GM10266 (cell line): Measurements from ENCODE around the gene RXRA.

Experiments
- DNase-seq: peaks from one replicate; pipeline ENCODE4 v3.0.0; 2012; ENCODE audit errors: extremely low spot score
- CTCF ChIP-seq: IDR thresholded peaks from 2 replicates; pipeline ENCODE4 v1.5.1; 2012; ENCODE audit warnings: mild to moderate bottlenecking, low read depth; ENCODE audit not compliant: control insufficient read depth, insufficient read depth; ENCODE audit errors: missing control alignments

RXRA gene

GRCh38 chr9:134420281-134420845 is 94.1 kb downstream of the RXRA start:
- DNase-seq: no peak
- no peak for TF ChIP-seq CTCF

GRCh38 chr9:134420974-134421432 is 94.7 kb downstream of the RXRA start:
- TF ChIP-seq CTCF: no peak
- DNase-seq: no peak

GRCh38 chr9:134421888-134422287 is 95.6 kb downstream of the RXRA start:
- no peak for TF ChIP-seq CTCF
- DNase-seq: no peak

- no peak for DNase-seq
- no peak for TF ChIP-seq CTCF
Observed at GRCh38 chr9:134422301-134423090, 96.2 kb downstream of the RXRA start.

- no peak for DNase-seq
- no peak for TF ChIP-seq CTCF
Observed at GRCh38 chr9:134423166-134423565, 96.9 kb downstream of the RXRA start.

- no peak for TF ChIP-seq CTCF
- DNase-seq: no peak
Observed at GRCh38 chr9:134423749-134424148, 97.5 kb downstream of the RXRA start.

GRCh38 chr9:134424818-134425217 is 98.6 kb downstream of the RXRA start:
- DNase-seq: no peak
- TF ChIP-seq CTCF: no peak
